ELF-1 (cell line): ENCODE measurements around the gene ST6GALNAC1.
"Not testable (repeated sequence)": the region's sequence is repeated elsewhere in the genome, so short reads cannot be mapped to it uniquely, and the experiment has no call there.

ENCODE experiments used
- DNase-seq: peaks from one replicate; pipeline ENCODE4 v3.0.0-alpha.2; 2016; ENCODE audit warnings: low read depth, low spot score

ST6GALNAC1 gene

DNA sequence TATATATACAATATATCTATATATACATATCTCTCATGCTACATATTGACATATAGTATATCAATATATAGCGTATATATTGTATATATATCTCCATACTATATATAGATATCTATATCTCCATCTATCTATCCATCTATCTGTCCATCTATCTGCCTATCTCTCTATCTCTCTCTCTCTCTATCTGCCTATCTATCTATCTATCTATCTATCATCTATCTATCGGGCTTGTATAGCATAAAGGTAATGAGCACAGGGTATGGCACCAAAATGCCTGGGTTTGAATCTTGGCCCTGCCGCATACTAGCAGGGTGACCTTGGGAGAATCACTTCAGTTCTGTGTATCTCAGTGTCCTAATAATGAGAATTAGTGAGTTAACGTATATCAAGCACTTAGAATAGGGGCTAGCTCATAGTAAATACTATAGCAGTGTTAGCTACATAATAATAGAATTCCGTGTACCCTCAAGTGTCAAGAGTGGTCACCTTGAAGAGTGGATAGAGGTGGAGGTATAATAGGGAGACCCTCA lies 1.5 kb downstream of the ST6GALNAC1 start:
- no peak for DNase-seq

- DNase-seq, result no peak
Observed at GRCh38 chr17:76641501-76641900, 2.1 kb downstream of the ST6GALNAC1 start.

- no peak for DNase-seq
Observed at GRCh38 chr17:76640550-76641380, 2.8 kb downstream of the ST6GALNAC1 start.

- no peak for DNase-seq
Observed at GRCh38 chr17:76638263-76638662, 5.3 kb downstream of the ST6GALNAC1 start.

GRCh38 chr17:76636486-76637206 lies 6.9 kb downstream of the ST6GALNAC1 start:
- DNase-seq, result not testable (repeated sequence)

DNA sequence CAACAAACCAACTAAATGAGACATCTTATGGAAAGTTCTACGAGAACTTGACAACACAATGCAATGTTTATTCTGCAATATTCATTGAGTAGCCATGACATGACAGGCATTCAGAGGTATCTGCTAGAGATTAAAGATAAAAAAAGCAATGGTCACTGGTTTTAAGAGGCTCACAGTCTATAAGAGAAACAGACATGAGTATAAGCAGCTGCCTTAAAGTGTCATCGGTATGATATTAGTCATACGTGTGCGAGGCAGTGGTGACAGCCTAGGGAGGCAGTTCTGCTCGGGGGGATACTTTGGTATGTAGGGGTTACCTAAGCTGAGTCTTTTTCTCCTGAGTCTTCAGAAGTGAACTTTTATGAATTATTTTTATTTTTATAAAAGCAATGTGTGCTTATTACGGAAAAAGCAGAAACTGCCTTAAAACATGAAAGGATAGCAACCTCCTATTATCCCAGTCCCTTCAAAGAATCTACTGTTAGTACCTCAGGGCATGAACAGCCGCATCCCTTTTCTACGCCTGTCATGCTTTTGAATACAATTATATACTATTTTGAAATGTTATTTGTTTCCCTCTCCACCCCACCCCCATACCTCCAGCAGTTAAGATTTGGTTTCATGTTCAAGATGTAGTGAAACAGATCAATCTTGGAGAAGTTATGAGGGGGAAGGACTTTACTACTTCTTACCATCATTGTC lies 7.7 kb downstream of the ST6GALNAC1 start:
- DNase-seq, result no peak

DNA sequence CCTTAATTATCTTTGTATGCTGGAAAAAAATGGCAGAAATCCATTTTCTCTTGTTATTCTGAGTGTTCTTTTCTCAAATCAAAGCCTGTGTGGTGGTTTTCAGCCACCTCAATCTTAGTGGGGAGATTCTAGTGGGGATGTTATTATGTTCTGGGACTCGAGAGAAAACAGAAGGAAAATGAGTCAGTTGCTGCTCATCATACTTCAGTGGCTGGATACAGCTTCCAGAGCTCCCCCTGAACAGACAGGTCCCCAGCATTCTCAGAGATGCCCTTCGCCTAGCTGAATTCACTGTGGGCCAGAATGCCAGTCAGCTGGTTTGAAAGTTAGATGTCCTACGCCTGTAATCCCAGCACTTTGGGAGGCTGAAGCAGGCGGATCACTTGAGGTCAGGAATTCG lies 8.5 kb downstream of the ST6GALNAC1 start:
- no peak for DNase-seq

DNA sequence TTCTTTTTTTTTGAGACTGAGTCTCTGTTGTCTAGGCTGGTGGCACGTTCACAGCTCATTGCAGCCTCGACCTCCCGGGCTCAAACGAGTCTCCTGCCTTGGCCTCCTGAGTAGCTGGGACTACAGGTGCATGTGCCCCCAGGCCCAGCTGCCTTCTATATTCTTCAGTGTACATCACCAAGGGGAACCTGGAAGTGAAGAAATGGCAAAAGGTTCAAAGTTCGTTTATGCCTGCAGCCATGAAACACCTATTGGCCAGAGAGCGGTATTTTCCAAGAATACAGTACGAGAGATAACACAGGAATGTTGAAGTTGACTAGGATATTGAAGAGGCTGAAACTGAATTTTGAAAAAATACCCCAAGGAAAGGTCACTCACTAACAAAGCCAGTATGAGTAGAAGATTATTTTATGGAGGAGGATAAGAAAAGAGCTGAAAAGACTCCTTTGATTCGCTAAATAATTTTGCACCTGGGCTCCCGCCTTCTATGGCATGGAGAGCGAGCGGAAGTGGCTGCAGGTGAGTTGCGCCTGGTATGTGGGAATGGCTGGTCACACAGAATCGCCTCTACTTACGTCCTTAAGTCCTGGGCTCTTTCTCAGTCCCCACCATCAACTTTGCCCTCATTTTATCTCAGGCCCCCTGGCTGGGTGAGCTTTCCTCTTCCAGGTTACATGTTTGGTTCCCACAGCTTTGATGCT lies 9.8 kb downstream of the ST6GALNAC1 start:
- DNase-seq, result no peak

GRCh38 chr17:76631821-76632565 lies 11.6 kb downstream of the ST6GALNAC1 start:
- no peak for DNase-seq

GRCh38 chr17:76630151-76630550 lies 13.4 kb downstream of the ST6GALNAC1 start:
- no peak for DNase-seq

- no peak for DNase-seq
Observed at GRCh38 chr17:76627510-76627909, 16.0 kb downstream of the ST6GALNAC1 start.

DNA sequence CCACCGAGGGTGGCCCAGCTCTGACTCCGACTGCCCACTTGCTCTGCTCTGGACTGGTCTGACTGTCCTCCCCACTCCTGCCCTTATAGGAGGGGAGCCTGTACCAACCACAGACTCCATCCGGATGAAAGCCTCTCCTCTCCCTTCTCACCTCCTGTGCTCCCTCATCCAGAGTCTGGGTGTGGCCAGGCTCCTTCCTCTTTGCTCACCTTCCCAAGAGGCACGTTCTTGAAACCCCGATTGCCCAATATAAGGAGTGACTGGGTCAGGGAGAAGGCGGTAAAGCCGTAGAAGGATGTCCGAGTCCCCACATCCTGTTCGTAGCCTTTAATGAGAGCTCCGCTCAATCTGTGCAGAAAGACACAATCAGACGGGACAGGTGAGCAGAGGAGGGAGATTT lies 17.1 kb downstream of the ST6GALNAC1 start:
- DNase-seq, result no peak

GRCh38 chr17:76625496-76625895 lies 18.1 kb downstream of the ST6GALNAC1 start:
- no peak for DNase-seq

GRCh38 chr17:76623271-76624146 lies 20.0 kb downstream of the ST6GALNAC1 start:
- DNase-seq, result peak; percentile 85

DNA sequence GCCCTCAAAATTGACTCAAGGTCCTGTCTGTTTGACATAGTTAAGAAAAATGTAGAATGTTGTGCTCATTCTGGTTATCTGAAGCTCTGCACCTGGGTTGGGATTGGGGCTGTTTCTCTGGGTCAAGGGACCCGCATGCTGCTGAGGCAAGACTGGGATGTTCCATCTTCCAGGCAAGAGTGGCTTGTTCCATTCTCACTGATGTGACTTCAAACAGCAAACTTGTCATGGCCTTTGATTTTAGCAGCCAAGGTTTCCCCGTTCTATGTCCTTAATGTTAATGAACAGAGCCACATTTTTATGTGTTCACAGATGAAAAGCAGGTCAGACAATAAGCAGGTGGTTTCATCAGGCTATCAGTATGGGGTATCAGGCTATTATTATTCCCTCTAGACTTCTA lies 25.7 kb downstream of the ST6GALNAC1 start:
- DNase-seq, result no peak

- DNase-seq, result no peak
Observed at GRCh38 chr17:76614912-76615617, 28.5 kb downstream of the ST6GALNAC1 start.

DNA sequence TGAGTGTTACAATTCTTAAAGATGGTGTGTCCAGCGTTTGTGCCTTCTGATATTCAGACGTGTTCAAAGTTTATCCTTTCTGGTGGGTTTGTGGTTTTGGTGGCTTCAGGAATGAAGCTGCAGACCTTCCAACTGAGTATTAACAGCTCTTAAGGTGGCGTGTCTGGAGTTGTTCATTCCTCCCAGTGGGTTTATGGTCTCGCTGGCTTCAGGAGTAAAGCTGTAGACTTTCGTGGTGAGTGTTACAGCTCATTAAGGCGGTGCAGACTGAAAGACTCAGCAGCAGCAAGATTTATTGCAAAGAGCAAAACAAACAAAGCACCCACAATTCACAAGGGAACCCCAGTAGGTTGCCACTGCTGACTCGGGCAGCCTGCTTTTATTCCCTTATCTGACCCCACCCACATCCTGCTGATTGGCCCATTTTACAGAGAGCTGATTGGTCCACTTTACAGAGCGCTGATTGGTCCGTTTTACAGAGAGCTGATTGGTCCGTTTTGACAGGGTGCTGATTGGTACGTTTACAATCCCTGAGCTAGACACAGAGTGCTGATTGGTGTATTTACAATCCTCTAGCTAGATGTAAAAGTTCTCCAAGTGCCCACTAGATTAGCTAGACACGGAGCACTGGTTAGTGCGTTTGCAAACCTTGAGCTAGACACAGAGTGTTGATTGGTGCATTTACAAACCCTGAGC lies 29.3 kb downstream of the ST6GALNAC1 start:
- not testable (repeated sequence) for DNase-seq
